CD4-positive, alpha-beta T cell treated with Interferon gamma for 1 hour (primary cell): ENCODE measurements around the gene HNRNPR.
"Not testable (repeated sequence)": the region's sequence is repeated elsewhere in the genome, so short reads cannot be mapped to it uniquely, and the experiment has no call there.

Experiments used
- DNase-seq: peaks from one replicate; pipeline ENCODE4 v3.0.0-alpha.2; 2020

Gene HNRNPR

DNA sequence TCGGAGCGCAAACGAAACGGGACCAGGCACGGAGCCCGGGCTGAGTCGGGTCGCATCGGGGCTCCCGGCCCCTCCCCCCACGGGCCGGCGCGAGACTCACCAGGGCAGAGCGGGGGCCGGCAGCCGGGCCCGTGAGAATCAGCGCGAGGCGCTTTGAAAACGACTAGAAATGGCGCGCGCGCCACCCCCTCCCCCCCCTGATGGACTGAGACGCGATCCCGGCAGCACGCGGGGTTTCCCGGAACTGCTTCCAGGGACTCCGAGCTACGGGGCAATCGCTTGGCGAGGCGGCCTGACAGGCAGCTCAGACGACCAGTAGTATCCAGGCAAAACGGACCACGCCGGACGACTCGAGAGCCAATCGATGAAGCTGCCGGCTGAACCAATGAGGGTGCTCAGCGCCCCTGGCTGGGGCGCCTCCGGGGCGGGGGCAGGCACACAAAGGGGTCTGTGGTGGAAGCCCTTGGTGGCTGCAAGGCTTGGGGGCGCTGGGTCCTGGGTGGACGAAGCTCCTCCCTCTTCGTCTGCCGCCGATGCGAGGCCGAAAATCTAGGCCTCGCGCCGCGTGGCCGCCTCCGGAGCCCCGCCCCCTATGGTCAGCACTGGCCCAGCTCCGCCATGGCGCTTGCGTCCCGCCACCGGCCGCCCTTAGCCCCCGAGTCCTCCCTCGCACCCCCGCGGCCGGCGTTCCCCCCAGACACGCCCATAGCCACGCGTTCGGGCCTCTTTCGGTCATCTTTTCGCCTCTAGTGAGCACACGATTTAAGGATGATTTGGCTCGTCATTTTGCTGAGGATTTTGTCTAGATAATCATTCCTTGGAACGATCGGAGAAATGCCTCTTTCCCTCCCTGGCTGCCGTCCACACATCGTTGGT is at the start of gene HNRNPR:
Gene HNRNPR (minus strand): TSS at position 174 of the 876 bp plus-strand sequence. CDS start 3,276 bp downstream, outside the sequence.
- DNase-seq = peak; percentile 99

DNA sequence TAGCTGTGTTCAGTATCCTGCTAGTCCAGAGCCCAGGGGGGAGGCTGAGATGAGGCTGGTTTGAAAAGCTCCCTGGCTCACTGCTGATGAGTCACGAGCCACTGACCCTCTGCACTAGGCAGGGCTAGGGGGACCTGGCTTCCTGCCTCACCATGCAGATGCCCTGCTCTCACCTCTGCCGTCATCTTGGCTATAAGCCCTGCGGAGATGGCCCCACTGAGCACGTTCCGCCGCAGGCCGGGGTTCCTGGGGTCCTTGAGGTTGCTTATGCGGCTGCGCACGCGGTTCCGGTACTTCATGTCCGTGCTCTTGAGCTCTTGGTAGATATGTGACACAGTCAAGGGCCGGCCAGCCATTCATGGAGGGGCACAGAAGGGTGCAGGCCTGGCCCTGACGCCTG is 49.6 kb upstream of the HNRNPR start:
- DNase-seq = no peak

DNA sequence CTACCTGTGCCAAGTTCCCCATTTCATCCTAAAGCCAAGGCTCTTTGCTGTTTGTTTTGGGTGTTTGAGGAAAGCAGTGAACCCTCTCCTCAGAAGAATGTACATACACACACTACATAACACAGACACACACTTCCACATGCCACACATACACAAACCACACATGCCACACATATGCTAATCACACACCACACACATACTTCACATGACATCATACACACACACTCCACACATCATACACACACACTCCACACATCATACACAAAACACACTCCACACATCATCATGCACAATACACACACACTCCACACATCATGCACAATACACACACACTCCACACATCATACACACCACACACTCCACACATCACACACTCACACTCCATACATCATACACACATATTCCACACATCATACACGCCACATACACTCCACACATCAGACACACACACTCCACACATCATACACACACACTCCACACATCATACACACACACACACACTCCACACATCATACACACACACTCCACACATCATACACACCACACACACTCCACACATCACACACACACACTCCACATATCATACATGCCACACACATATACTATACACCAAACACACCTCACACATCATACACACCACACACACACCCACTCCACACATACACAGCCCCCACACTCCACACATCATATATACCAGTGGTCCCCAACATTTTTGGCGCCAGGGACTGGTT is 48.2 kb upstream of the HNRNPR start:
- no peak for DNase-seq

DNA sequence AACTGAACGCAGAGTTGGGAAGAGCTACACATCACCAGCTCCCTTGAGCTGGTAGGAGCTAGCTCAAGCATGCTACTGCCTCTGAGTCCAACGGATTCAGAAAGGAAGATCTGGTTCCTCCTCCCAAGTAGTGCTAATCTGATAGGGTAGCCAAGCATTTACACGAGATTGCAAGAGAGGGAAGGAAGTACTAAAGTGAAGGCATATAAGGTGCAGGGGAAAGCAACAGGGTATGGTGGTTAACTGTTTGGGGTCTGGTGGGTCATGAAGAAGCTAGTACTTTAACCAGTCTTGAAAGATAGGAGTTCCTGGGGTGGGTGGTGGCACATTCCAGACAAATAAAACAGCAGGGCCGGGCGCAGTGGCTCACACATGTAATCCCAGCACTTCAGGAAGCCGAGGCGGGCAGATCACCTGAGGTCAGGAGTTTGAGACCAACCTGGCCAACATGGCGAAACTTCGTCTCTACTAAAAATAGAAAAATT is 45.8 kb upstream of the HNRNPR start:
- DNase-seq = no peak

DNA sequence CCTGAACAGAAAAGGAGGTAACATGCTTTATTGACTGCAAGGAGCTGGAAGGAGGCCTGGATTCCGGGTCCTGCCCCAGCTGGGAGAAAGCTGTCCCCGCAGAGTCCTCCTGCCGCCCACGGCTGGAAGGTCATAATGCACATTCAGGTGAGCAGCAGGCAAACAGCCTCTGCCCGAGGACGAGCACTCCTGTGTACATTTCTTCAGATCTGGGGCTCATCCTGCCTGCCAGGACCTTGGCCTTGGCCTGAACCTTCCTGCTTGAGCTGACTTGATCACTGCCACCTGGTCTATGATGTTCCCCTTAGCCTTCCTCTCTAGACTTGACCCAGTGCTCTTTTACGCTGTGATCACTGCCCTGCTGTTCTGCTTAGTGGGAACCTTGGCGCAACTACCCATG is 43.4 kb upstream of the HNRNPR start:
- no peak for DNase-seq

DNA sequence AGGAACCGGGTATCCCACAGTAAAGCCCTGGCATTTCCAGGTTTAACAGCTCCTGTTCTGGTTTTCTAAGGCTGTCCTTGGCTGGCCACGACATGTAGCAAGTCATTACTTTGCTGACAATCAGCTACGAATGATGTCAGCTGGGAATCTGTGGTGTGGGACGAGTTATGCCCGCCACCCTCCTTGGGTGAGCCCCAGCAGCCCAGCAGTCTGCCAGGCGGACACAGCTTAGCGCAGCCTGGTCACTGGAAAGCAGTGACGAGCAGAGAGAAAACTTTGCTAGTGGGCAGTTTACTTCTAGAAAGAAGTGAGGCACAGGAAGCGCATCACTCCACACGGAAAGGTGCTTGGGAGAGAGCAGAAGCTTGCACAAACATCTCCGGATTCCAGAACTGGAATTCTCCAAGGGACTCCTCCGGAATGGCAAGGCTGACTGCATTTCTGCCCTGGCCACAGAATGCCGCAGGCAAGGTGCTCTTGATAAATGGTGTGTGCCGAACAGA is 41.1 kb upstream of the HNRNPR start:
- no peak for DNase-seq

DNA sequence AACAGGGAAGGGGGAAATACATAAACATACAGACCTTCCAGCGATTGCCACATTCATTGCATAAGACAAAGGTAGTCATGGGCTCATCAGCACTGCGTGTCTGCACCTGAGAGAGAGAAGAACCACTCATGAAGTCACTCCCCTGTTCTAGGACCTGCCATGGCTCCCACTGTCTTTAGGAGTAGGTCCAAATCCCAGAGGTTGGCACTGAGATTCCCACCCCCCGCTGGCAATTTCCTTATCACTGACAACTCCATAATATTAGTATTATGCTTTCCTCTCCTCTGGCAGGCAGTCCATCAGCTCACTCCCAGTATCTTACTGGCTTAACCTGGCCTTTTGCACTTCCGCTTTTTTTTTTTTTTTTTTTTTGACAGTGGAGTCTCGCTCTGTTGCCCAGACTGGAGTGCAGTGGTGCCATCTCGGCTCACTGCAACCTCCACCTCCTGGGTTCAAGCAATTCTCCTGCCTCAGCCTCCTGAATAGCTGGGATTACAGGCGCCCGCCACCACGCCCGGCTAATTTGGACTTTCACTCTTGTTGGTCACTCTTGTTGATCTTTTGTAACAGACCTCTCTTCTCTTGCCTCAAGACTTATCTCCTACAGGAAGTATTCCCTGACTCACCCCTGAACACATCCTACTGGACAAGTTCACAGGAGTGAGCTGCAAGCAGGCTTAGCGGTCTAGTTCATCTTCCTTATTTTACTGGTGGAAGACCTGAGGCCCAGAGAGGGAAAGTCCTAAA is 40.4 kb upstream of the HNRNPR start:
- DNase-seq = no peak

DNA sequence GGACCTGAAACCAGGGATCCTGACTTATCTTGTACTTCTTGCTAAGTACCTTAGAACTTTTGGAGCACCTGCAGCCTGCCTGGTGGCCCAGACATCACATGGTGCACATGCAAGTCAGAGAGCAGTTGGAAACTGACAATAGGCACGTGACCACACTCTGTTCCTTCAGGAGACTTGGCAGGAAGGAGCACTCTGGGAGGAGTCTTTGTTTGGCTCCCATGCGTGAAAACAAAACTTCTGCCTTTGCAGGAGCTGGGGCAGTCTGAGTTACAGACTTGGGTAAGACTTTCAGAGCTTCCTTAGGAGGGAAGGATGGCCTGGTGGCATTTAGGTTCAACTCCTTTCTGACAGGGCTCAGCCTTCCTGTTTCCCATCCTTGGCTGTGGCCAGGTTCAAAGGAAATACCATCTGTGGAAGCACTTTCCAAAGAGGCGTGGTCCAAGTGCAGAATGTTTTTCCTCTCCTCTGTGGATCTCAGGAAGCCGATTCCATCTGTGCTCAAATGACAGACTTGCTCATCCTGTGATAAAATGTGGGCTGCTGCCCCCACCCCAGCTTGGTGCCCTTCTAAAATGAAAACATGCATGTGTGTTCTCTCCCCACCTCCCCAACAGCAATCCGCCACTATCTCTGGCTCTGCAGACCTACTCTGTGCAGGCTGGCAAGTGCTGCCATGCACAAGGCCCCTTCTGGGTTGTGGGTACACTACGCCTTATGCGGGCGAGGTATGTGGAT is 39.7 kb upstream of the HNRNPR start:
- DNase-seq = no peak

DNA sequence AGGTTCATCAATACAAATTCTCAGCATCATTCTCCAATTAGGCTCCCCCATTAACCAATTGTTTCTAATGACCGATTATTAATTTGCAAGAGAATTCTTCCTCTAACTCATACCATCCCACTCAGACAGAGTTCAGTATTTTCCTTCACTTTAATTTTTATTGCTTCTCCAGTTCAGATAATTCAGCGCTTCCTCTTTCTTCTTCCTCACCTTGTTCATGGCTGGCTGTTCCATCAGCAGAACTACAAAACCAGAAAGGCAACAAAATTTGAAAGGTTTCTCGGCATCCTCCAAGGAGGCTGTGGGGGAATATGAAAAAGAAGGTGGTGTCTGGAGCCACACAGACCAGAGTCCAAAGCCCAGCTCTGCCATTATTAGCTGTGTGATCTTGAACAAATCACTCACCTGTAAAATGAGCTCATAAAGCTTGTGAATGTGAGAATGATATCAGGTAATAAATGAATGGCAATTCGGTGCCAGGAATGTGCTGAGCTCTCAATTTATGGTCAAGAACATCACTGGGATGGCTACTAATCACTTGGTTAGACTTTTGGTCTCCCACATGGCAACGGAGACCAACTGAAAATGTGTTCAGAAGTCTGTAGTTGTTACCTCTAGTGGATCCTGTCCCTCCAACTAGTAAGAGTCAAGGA is 37.3 kb upstream of the HNRNPR start:
- no peak for DNase-seq

DNA sequence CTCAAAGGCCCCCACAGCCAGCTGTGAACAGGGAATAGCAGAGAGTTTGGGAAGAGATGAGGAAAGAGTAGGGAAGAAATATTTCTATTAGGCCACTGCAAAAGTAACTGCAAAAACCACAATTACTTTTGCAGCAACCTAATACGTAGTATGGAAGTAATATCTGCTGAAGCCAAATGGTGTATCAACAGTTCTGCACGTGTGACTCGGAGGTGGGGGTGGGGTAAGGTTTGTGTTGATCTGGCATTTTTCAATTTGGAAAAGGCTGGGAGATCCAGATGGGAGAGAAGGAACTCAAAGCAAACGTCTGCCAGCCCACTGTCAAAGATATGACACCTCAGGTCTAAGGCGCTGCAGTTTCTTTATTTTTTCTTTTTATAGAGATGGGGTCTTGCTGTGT is 36.6 kb upstream of the HNRNPR start:
- no peak for DNase-seq

DNA sequence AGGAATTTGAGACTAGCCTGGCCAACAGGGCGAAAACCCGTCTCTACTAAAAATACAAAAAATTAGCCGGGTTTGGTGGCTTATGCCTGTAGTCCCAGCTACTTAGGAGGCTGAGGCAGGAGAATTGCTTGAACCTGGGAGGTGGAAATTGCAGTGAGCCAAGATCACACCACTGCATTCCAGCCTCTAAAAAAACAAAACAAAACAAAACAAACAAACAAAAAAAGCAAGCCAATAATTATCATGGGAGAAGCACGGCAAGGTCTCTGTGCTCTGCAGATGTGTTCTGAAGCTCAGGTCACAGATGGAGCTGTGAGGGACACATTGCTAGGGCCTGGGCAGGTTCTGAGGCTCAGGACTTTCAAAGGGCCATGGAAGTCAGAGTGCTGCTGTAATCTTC is 36.2 kb upstream of the HNRNPR start:
- not testable (repeated sequence) for DNase-seq

DNA sequence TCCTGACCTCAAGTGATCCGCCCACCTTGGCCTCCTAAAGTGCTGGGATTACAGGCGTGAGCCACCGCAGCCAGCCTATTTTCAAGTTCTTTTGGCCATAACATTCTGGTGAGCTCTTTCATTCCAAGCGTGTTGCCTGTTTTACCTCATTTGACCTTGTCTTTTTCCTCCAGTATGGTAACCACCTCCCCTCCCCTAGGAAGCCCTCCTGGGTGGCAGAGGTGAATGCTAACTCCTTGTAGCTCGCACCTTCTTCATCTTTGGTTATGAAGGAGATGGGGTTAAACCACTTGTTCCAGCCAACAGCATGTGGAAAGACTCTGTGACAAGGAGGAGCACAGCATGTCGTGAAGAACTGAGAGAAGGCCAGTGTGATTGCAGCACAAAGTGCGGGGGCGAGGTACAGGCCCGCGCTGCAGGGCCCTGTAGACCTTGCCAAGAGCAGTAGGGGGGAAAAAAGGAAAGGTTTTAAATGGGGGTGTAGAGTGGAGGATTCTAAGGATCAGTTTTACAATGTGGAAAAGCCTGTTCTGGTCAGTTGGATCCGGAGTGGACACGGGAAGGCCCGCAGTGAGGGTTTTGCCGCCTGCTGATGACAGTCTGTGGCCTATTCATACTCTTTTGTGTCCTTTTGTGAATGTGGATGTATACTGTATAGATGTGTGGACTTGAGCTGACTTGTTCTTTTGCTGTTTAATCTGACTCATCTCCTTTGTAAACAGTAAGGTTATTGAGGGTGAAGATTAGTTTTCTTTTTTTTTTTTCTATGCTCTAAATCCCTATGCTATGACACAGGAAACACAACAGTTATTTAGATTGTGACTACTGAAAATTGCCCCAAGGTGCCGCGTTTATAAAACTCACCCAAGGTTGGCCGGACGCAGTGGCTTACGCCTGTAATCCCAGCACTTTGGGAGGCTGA is 33.1 kb upstream of the HNRNPR start:
- no peak for DNase-seq

DNA sequence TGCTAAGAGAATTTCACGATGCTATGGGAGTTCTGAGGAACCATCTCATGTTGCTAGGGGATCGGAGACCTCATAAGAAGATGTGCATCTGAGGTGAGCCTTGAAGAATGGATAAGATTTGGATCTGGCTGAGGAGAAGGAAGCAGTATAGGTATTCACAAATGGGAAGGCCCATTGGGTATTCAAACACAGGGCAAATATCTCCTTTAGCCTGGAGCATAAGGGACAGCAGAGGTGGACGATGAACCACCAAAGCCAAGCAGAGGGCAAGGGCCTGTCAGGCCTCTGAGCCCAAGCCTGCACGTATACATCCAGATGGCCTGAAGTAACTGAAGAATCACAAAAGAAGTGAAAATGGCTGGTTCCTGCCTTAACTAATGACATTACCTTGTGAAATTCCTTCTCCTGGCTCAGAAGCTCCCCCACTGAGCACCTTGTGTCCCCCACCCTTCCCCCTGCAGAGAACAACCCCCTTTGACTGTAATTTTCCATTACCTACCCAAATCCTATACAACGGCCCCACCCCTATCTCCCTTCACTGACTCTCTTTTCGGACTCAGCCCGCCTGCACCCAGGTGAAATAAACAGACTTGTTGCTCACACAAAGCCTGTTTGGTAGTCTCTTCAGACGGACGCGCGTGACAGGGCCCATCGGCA is 30.1 kb upstream of the HNRNPR start:
- not testable (repeated sequence) for DNase-seq

DNA sequence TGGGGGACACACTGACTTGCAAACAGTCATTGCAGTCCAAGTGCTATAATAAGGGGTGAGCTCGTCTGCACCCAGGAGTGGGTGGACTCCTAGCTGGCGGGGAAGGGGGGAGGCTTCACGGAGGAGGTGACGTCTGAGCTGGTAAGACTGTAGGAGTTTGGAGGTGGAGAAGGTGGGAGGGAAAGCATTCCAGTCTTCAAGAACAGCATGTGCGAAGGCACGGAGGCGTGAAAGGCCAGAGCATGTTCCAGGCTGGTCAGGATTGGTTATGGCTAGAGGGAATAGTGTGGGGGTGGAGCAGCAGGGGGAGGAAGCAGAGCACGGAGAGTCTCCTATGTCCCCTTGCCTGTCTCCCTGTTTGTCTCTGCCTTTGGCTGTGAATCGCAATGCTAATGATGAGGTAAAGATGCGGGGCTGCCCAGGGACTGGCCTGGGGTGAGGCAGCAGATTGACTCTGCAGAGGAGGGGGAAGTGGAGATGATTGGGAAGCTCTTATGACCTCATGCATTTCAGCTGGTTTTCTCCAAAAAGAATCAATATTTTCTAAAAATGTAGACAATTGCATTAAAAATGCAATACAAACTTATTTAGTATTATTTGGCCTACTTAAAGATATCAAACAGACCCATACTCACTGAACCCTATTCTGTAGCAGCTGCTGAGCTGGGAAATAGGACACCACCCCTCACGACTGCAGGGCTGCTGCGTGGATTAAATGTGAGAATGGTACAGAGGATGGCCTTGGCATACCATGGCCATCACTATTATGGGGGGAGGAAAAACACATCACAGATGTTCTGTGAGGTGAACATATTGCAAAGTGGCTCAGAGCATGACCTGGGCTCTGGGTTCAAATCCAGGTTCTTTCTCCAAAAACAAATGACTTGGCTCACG is 28.1 kb upstream of the HNRNPR start:
- DNase-seq = no peak

DNA sequence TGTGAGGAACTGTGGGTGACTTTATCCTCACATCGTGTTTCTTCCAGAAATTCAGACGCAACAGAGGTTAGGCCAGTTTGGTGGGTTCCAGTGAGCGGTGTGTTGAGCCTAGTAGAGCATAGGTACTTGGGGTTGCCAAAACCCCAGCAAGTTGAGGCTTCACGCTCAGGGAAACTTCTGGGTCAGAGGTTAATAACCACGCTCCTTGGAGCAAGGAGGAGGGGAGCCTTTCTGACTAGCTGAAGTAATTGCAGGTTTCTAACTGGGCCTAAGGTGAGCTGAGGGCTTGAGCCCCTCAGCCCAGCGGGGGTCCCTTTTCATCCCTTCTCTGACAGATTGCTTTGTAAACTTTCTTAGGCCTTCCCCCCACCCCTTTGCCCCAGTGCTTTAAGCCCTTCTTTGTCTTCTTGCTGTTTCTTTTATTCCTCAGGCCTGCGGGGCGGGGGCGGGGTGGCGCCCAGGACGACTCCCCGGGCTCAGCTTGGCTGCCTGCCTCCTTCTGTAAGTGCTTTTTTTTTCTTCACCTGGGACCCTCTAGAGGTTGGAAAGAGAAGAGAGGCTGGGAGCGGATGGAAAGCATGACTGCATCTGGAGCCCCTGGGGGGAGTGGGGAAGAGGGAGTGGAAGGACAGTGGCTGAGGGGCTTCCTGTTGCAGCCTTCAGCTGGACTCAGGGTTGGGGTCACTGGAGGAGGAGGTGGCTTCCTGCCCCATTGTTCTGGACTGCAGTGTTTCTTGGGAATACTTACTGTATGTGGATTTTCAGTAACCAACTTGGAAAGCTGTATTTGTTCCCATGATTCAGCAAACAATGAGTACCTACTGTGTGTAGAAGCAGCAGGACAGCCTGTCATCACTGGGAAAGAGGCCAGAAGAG is 26.9 kb upstream of the HNRNPR start:
- no peak for DNase-seq

DNA sequence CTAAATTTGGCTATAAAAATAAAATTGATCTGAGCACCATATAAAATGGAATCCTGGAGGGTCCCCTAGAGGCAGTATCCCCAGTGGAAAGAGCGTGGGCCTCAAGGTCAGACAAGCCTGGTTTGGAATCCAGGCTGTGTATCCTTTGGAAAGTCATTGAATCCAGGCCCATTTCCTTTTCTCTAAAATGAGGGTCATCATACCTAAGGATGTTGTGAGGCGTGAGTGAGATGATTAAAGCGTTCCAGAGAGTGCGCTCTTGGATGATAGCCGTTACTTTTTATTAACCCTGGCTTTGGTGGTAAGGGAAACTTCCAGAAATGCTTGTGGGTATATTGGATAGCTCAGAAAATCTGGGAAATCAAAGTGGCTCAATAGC is 26.2 kb upstream of the HNRNPR start:
- no peak for DNase-seq

DNA sequence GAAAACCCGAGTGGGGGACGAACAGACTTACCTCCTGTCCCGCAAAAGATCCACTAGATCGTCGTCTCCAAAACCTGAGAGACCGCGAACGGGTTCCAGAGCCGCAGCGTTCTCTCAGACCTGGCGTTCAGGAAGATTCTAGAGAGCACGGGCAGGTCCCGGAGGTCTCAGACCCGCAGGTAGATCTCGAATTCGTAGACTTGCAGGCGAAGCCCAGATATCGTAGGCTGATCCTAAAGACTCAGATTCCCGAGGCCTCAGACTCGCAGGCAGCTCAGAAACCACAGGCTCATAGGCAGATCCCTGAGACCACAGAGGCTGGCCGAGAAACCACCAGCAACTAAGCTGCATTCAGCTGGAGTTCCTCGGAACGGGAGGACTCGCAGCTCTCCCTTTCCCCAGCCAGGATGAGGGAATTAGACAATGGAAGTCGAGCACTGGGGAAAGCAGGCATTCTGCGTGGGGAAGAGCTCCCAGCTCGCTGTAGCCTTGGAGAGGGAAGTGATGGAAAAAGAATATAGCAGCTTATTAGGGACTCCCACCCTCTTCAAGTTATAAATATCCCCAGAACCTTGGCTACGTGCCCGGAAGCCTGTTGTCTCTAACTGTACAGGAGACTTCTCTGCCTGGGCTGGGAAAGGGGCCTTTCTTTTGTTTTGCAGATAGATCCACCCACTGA is 25.4 kb upstream of the HNRNPR start, which contains the start of gene ZNF436:
Gene ZNF436 (minus strand): TSS at position 502 of the 679 bp plus-strand sequence. CDS start 1,831 bp downstream, outside the sequence.
- no peak for DNase-seq
